Measurements from ENCODE around the gene HOXD13.

HOXD13 gene

DNA sequence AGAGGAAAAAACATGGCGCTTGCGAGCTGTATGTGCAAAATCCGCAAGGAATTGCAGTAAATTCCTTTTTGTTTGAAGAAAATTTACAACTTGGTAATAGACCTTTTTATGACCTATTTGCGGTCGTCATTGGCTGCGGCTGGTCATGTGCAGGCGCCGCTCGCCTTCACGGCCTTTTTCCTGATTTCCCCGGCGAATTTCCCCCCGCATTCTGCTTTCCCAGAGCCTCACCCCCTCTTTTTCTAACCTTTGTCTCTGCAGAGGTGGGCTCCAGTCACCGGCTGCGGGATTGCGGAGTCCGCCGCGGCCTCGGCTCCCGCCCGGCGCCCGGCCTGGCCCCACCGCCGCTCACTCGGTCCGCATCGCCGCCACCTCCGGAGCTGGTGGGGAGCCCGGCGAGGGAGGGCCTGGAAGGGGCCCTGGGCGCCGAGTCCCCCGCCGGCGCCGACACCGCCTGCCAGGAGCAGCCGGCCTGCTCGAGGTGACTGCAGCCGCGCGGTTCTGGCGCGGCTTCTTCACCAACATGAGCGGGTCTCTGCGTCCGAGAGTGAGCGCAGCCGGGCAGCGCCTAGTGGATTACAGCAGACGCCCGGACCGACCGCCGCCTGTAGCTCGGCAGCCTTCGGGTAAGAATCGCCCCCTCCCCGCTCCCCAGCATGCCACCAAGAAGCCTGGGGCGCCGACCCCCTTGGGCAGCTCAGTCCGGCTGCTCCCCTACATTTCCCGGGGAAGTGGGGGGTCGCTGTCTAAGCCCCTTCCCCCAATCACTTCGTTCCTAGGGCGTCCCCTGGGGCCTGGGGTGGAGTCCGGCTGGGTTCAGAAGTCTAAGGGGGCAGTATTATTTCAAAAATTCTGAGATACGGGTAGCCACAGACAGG, 44.1 kb downstream of the HOXD13 start:
- no peak for DNase-seq

DNA sequence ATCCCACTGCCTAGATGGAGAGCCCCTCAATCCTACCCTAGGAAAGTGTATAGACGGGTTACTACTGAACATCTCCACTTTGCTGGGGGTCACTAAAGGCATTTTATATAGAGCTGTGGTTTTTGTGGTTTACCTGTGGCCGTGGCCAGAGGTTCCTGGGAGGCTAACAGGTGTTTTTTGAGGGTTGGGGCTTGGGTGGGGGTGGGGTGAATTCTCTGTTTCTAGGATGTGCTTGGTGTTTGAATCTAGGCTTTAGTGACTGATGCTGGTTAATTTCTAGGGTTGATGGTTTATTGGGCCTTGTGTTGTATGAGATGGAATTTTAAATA, 44.7 kb downstream of the HOXD13 start:
- no peak for DNase-seq

DNA sequence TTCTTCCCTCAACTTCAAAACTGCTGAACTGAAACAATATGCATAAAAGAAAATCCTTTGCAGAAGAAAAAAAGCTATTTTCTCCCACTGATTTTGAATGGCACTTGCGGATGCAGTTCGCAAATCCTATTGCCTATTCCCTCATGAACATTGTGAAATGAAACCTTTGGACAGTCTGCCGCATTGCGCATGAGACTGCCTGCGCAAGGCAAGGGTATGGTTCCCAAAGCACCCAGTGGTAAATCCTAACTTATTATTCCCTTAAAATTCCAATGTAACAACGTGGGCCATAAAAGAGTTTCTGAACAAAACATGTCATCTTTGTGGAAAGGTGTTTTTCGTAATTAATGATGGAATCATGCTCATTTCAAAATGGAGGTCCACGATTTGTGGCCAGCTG, 45.4 kb downstream of the HOXD13 start:
- no peak for DNase-seq

DNA sequence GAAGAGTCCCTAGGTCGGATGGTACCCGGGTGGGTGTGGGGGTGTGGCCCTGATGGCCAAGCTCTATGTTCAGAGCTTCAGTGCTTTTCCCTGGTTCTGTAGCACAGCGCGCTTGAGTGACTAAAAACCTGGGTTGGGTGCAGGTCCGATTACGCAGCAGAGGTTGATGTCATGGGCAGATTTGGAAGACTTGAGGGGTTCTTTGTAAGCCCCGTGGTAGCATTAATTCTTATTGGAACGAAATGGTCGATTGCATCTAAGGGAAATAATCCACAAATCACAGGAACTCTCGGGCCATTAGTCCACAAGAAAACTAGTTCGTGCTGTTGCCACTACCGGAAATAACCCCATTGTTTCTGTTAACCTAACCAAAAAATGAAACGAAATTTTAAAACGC, 46.0 kb downstream of the HOXD13 start:
- no peak for DNase-seq

DNA sequence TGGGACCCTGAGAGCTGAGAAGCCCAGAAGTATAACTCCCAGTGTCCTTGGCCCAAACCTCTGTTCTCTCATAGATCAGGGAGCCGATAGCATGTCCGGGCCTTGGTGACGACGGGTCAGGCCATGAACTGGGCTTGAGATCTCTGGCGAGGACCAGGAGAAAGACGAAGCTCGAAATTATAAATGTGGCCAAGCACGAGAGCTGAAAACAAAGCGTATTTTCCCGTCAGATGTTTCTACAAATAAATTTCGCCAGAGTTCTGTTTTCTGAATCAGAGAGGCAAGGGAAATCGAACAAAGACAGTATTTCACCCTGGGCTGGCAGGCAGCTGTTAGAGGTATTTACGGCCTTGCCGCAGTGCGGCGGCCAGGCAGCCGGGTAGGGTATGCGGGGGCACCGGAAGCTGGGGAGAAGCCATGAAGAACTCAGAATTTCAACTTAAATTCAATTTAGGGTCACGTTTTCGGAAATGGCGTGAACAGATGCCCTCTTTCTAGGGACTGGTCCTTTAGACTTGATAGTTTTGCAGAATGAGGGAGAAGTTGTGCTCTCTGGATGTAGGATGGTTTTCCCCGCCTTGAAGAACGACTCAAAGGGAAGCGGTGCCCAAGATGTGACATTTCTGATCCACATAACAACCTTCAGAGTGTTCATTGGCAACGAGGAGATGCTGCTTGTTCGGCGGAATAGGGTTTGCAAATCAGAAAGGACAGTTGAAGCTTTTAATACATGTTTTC, 46.6 kb downstream of the HOXD13 start:
- DNase-seq = no peak

DNA sequence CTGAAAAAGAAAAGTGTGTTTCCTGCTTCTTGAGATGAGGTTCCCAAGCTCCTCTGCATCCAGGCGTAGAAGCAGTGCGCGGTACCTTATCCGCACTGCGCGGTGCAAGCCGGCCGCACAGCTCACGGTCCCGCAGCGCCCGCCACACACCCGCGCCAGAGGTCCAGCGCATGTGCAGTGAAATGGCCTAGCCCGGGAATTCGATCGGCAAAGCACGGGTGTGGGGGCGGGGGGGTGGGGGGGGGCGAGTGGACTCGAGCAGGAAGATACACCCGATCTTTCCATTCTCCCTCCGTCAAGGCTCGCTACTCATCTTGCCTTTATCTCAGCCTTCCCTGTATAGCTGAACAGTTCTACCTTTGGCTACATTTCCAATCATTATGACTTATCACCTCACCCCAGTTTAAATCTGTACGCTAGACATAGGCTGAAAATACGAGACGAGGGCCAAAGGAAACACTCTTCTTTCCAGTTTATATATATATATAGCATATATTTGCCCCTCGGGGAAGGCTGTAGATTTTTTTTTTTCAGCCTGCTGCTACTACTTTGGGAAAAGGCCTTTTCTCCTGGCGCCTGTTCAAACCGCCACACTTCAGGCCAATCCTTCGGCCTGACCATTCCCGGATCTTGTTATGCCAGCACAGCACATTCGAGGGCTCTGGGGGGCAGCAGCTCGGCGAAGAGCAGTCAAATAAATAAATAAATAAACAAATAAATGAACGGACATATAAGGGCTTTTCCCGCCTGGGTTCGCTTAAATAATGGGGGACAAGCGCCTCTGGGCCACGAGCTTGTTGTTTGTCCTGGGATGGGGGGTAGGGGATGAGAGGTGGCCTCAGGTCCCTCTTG, 47.4 kb downstream of the HOXD13 start:
- DNase-seq = no peak

DNA sequence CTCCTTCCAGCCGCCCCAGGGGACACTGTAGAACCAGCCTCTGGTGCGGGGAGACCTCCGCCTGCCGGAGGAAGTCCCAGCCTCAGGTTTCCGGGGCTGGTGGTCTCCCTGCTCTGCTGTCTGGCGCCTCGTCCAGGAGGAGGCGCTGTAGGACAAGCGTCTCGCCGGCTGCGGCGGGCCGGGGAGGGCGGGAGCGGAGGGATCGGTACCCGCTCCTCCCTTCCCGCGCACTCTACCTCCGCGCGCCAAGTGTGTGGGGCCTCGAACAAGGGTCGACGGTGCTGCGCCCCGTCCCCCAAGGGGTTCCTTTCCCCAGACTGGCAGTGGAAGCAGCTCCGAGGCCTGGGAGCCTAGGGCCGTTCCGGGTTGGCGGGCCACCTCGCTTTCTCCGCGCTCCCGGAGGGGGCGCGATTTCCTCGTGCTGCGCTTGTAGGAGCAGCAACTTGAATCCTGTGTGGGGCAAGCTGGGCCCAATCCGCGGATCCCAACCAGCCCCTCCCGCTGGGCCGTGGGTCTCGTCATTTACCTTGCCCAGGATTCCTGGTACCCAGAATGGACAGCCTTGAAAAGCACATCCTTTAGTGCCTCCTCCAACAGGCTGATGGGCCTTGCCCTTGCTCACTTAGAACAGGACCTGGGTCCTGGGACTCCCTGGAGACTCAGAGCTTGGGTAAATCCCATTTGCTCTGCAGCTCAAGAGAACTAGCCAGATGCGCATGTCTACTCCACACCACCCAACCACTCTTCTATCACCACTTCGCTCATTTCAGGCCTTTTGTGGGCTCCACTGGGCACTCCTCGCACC, 48.2 kb downstream of the HOXD13 start:
- peak; percentile 43 for DNase-seq

DNA sequence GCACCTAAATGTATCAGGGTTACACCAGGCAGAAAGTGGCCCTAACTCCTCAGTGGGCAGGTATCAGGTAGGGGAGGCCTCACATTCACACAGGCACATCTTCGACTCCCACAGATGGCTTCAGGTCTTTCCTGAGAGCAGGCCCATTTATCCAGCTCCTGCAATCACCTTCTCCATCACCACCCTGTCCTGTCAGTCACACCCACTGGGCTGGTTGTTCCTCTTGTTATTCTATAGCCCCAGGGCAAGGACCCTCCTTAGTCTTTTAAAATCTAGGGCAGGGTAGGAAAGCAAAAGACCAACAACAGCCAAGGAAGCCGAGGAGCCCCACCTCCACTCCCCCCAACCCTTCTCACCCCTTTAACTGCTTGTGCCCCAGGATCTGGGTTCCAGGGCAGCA, 49.8 kb downstream of the HOXD13 start:
- DNase-seq = no peak

All from MV-4-11 (cell line).